Measurements from ENCODE around the gene C1orf56. TPM values are rescaled to one million over a fixed set of nuclear protein-coding genes. Genes with fewer than 3 reads are reported as not detected.

The C1orf56 gene
- total and polyA plus RNA-seq, 2 of the 13 experiments (the other 11 are each of a cell fraction or from before 2014, with no cell fraction given): 1.5 to 3.2 TPM

DNA sequence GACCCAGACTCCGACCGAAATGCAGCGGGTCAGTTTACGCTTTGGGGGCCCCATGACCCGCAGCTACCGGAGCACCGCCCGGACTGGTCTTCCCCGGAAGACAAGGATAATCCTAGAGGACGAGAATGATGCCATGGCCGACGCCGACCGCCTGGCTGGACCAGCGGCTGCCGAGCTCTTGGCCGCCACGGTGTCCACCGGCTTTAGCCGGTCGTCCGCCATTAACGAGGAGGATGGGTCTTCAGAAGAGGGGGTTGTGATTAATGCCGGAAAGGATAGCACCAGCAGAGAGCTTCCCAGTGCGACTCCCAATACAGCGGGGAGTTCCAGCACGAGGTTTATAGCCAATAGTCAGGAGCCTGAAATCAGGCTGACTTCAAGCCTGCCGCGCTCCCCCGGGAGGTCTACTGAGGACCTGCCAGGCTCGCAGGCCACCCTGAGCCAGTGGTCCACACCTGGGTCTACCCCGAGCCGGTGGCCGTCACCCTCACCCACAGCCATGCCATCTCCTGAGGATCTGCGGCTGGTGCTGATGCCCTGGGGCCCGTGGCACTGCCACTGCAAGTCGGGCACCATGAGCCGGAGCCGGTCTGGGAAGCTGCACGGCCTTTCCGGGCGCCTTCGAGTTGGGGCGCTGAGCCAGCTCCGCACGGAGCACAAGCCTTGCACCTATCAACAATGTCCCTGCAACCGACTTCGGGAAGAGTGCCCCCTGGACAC lies 534 bp downstream of the C1orf56 start (continued):
- TF ChIP-seq ZNF749 (CRISPR knock-in tag; IDR thresholded peaks at IDR 0.05; ENCODE audit: borderline replicate concordance) (peak; percentile 59; the same call in 1 of the 2 replicates), HNRNPL (IDR thresholded peaks at IDR 0.05; ENCODE audit: low read depth, low read length) (peak; percentile 89), ZMYM4 (CRISPR knock-in tag; IDR thresholded peaks at IDR 0.05) (peak; percentile 36; the same call in 1 of the 2 replicates), TSC22D2 (CRISPR knock-in tag; IDR thresholded peaks at IDR 0.05; ENCODE audit: borderline replicate concordance) (no peak), ZNF670 (CRISPR knock-in tag; IDR thresholded peaks at IDR 0.05; ENCODE audit: borderline replicate concordance) (peak; percentile 70; the same call in 1 of the 2 replicates), ZSCAN29 (CRISPR knock-in tag; conservative IDR thresholded peaks at IDR 0.05) (peak; percentile 66; the same call in 1 of the 2 replicates), AKNA (CRISPR knock-in tag; IDR thresholded peaks at IDR 0.05; ENCODE audit: borderline replicate concordance) (no peak), SRF (IDR thresholded peaks at IDR 0.05; ENCODE audit: low read depth, low read length) (no peak), POLR2A (IDR thresholded peaks at IDR 0.05; ENCODE audit: insufficient read depth in 1 of 2, low read depth in 2 of 2, low read length in 2 of 2) (peak in 1 of 2 experiments; percentile 32; a peak in 1 of 4 replicates), ZSCAN30 (CRISPR knock-in tag; IDR thresholded peaks at IDR 0.05) (no peak), YEATS4 (CRISPR knock-in tag; IDR thresholded peaks at IDR 0.05; ENCODE audit: borderline replicate concordance) (no peak), GATA4 (IDR thresholded peaks at IDR 0.05; ENCODE audit: borderline replicate concordance, low read depth) (no peak), ZNF441 (CRISPR knock-in tag; IDR thresholded peaks at IDR 0.05; ENCODE audit: borderline replicate concordance) (peak; percentile 14; the same call in 1 of the 2 replicates), HNRNPLL (IDR thresholded peaks at IDR 0.05; ENCODE audit: low read depth, low read length, poor library complexity, severe bottlenecking) (no peak), POGZ (CRISPR knock-in tag; IDR thresholded peaks at IDR 0.05) (no peak), ZNF451 (CRISPR knock-in tag; IDR thresholded peaks at IDR 0.05) (no peak), ATF7-NPFF (CRISPR knock-in tag; IDR thresholded peaks at IDR 0.05; ENCODE audit: low read depth) (peak; percentile 35; the same call in 1 of the 2 replicates), NRL (CRISPR knock-in tag; IDR thresholded peaks at IDR 0.05; ENCODE audit: borderline replicate concordance) (peak; percentile 70; the same call in 1 of the 2 replicates), ZNF776 (CRISPR knock-in tag; IDR thresholded peaks at IDR 0.05) (no peak; the same call in 1 of the 2 replicates), SOX13 (IDR thresholded peaks at IDR 0.05) (no peak), SOX13 (CRISPR knock-in tag; conservative IDR thresholded peaks at IDR 0.05 in 1 of 2, IDR thresholded peaks at IDR 0.05 in 1 of 2) (peak in 1 of 2 experiments; percentile 10; a peak in 1 of 4 replicates)
- TF ChIP-seq, protein P1, sequence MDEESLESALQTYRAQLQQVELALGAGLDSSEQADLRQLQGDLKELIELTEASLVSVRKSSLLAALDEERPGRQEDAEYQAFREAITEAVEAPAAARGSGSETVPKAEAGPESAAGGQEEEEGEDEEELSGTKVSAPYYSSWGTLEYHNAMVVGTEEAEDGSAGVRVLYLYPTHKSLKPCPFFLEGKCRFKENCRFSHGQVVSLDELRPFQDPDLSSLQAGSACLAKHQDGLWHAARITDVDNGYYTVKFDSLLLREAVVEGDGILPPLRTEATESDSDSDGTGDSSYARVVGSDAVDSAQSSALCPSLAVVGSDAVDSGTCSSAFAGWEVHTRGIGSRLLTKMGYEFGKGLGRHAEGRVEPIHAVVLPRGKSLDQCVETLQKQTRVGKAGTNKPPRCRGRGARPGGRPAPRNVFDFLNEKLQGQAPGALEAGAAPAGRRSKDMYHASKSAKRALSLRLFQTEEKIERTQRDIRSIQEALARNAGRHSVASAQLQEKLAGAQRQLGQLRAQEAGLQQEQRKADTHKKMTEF (CRISPR knock-in tag; IDR thresholded peaks at IDR 0.05): peak; percentile 27
- TF ChIP-seq, protein P2, sequence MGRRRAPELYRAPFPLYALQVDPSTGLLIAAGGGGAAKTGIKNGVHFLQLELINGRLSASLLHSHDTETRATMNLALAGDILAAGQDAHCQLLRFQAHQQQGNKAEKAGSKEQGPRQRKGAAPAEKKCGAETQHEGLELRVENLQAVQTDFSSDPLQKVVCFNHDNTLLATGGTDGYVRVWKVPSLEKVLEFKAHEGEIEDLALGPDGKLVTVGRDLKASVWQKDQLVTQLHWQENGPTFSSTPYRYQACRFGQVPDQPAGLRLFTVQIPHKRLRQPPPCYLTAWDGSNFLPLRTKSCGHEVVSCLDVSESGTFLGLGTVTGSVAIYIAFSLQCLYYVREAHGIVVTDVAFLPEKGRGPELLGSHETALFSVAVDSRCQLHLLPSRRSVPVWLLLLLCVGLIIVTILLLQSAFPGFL (CRISPR knock-in tag; IDR thresholded peaks at IDR 0.05): peak; percentile 20; the same call in 1 of the 2 replicates
